ENCODE data around the gene HYAL3.
A peak's percentile ranks its signal among the peaks of the same experiment; 100 is the strongest.

HYAL3 gene

DNA sequence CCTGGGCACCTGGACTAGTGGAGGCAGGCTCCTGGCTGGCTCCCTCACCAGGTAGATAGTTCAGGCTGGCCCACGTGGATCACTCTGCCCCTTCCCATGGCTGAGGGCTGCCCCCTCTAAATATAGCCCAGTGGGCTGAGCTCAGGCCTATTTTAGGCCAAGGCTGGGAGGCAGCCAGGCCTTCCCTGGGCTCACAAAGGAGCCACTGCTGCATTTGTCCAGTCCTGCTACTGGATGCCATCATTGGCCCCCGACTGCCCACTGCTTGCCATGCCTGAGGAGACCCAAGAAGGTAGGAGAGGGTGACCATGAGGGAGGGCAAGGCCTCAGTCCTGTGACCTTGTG lies 20.4 kb downstream of the HYAL3 start, which contains the start of gene LSMEM2:
LSMEM2 (plus strand) TSS at position 208 of the 345 bp plus-strand sequence; CDS start at position 235, 27 bp downstream.
- H3K36me3 ChIP-seq (ENCODE audit: low read depth), result peaks cover 27% of the 10 kb centered on the region

DNA sequence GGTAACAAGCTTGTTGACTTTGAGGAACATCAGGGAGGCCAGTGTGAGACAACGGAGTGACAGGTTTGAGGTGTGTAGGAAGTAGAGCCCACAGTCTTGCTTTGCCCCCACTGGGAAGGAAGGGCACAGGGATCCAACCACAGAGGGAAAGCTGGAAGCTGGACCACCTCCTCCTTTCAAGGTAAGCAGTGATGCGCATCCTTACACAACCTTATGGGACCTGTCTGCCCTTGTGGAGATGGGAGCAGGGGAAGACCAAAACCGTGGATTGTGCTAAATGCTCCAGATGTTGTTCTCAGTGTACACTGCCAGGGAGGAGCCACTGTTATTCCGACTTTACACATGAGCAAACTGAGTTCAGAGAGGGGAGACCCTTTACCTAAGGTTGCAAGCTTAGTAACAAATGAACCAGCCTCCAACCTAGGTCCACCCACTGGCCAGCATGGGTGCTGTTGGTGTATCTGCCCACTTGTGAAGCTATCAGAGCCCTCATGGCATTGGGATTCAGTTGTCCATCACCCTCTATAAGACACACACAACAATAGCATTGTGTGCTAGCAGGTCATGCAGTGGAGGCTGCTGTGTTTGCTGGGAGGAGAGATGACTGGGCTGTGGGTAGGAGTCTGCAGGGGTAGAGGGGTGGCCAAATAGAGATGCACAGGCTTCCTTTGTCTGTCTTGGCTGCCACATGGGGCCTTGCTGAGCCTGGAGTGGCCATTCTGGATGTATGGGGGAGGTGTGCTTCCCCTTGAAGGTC lies 20.9 kb downstream of the HYAL3 start:
- H3K27me3 ChIP-seq (ENCODE audit: insufficient read depth, poor library complexity, severe bottlenecking), result no peaks in the 10 kb centered on the region
- H3K9me3 ChIP-seq (ENCODE audit: severe bottlenecking), result no peaks in the 10 kb centered on the region
- H3K36me3 ChIP-seq (ENCODE audit: low read depth), result peaks cover 33% of the 10 kb centered on the region
- peak; percentile 24 for ATAC-seq (ENCODE audit: low read depth)
- TF ChIP-seq, protein P1, sequence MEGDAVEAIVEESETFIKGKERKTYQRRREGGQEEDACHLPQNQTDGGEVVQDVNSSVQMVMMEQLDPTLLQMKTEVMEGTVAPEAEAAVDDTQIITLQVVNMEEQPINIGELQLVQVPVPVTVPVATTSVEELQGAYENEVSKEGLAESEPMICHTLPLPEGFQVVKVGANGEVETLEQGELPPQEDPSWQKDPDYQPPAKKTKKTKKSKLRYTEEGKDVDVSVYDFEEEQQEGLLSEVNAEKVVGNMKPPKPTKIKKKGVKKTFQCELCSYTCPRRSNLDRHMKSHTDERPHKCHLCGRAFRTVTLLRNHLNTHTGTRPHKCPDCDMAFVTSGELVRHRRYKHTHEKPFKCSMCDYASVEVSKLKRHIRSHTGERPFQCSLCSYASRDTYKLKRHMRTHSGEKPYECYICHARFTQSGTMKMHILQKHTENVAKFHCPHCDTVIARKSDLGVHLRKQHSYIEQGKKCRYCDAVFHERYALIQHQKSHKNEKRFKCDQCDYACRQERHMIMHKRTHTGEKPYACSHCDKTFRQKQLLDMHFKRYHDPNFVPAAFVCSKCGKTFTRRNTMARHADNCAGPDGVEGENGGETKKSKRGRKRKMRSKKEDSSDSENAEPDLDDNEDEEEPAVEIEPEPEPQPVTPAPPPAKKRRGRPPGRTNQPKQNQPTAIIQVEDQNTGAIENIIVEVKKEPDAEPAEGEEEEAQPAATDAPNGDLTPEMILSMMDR (IDR thresholded peaks at IDR 0.05; ENCODE audit: poor library complexity, severe bottlenecking), result no peak
- no peaks in the 10 kb centered on the region for H3K4me1 ChIP-seq (ENCODE audit: insufficient read depth, poor library complexity, severe bottlenecking)
- no peak overlapping the region for H3K4me3 ChIP-seq (ENCODE audit: severe bottlenecking)
- no peak for DNase-seq (ENCODE audit: low spot score)
- H3K27ac ChIP-seq (ENCODE audit: poor library complexity, severe bottlenecking), result no peak overlapping the region

More for the DNA sequence above, 20.4 kb downstream of the HYAL3 start, which contains the start of gene LSMEM2:
- H3K4me3 ChIP-seq (ENCODE audit: severe bottlenecking), result no peak within 1 kb of the TSS
- H3K4me1 ChIP-seq (ENCODE audit: insufficient read depth, poor library complexity, severe bottlenecking), result no peaks in the 10 kb centered on the region
- TF ChIP-seq, protein P1 (IDR thresholded peaks at IDR 0.05; ENCODE audit: poor library complexity, severe bottlenecking), result no peak
- no peak within 1 kb of the TSS for H3K27ac ChIP-seq (ENCODE audit: poor library complexity, severe bottlenecking)
- ATAC-seq (ENCODE audit: low read depth) (peak; percentile 1; the same call in 2 of the 3 replicates), DNase-seq (ENCODE audit: low spot score) (no peak)
- H3K9me3 ChIP-seq (ENCODE audit: severe bottlenecking), result no peaks in the 10 kb centered on the region
- no peaks in the 10 kb centered on the region for H3K27me3 ChIP-seq (ENCODE audit: insufficient read depth, poor library complexity, severe bottlenecking)

DNA sequence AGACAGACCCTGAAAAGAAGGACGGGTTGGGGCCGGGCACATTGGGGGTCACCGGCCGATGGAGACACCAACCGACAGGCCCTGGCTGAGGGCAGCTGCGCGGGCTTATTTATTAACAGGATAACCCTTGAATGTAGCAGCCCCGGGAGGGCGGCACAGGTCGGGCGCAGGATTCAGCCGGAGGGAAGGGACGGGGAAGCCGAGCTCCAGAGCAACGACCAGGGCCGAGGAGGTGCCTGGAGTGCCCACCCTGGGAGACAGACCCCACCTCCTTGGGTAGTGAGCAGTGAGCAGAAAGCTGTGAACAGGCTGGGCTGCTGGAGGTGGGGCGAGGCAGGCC lies 22.5 kb downstream of the HYAL3 start:
- DNase-seq (ENCODE audit: low spot score), result no peak
- Histone ChIP-seq H3K27ac (ENCODE audit: poor library complexity, severe bottlenecking) (no peak overlapping the region), H3K9me3 (ENCODE audit: severe bottlenecking) (no peaks in the 10 kb centered on the region), H3K4me3 (ENCODE audit: severe bottlenecking) (no peak overlapping the region), H3K27me3 (ENCODE audit: insufficient read depth, poor library complexity, severe bottlenecking) (no peaks in the 10 kb centered on the region), H3K36me3 (ENCODE audit: low read depth) (peaks cover 38% of the 10 kb centered on the region), H3K4me1 (ENCODE audit: insufficient read depth, poor library complexity, severe bottlenecking) (no peaks in the 10 kb centered on the region)
- ATAC-seq (ENCODE audit: low read depth), result no peak
- TF ChIP-seq, protein P1 (IDR thresholded peaks at IDR 0.05; ENCODE audit: poor library complexity, severe bottlenecking), result no peak

DNA sequence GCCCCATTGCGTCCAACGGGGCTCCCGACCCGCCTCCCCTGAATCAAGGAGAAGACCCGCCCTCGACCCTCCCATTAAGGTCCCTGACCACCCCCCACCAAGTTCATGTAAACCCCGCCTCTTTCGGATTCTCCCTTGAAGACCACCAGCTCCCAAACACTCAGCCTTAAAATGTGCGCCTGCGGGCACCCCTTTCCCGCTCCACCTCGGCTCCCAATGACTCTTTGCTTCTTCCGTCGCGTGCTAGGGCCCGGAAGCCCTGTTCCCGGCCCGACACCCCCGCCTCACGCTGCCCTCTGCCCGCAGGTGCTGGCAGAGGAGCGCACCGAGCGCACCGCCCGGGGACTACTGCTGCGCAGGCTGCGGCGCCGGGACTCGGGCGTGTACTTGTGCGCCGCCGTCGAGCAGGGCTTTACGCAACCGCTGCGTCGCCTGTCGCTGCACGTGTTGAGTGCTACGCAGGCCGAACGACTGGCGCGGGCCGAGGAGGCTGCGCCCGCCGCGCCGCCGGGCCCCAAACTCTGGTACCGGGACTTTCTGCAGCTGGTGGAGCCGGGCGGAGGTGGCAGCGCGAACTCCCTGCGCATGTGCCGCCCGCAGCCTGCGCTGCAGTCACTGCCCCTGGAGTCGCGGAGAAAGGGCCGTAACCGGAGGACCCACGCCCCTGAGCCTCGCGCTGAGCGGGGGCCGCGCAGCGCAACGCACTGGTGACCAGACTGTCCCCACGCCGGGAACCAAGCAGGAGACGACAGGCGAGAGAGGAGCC lies 23.0 kb downstream of the HYAL3 start:
- no peaks in the 10 kb centered on the region for H3K9me3 ChIP-seq (ENCODE audit: severe bottlenecking)
- H3K27me3 ChIP-seq (ENCODE audit: insufficient read depth, poor library complexity, severe bottlenecking), result no peaks in the 10 kb centered on the region
- H3K4me1 ChIP-seq (ENCODE audit: insufficient read depth, poor library complexity, severe bottlenecking), result peaks cover 3% of the 10 kb centered on the region
- peaks cover 43% of the 10 kb centered on the region for H3K36me3 ChIP-seq (ENCODE audit: low read depth)
- no peak for DNase-seq (ENCODE audit: low spot score)
- no peak for ATAC-seq (ENCODE audit: low read depth)
- no peak overlapping the region for H3K4me3 ChIP-seq (ENCODE audit: severe bottlenecking)
- TF ChIP-seq, protein P1 (IDR thresholded peaks at IDR 0.05; ENCODE audit: poor library complexity, severe bottlenecking), result no peak
- H3K27ac ChIP-seq (ENCODE audit: poor library complexity, severe bottlenecking), result no peak overlapping the region
